GM12864 (cell line): ENCODE data around the gene TAF1A.
A peak's percentile ranks its signal among the peaks of the same experiment; 100 is the strongest.

Experiments used
- DNase-seq: peaks from one replicate; pipeline ENCODE4 v3.0.0-alpha.2; 2011; ENCODE audit warnings: low read depth
- H3K4me3 ChIP-seq: 2 replicates; pipeline ENCODE4 v1.5.1; 2011; ENCODE audit warnings: mild to moderate bottlenecking, low read depth, low read length, control low read depth
- TF ChIP-seq, protein P1 (sequence below): IDR thresholded peaks from 2 replicates; pipeline ENCODE4 v1.5.1; 2011; ENCODE audit warnings: low read depth, mild to moderate bottlenecking, moderate library complexity, low read length, control low read depth, inconsistent platforms; ENCODE audit errors: missing control alignments

Gene TAF1A

DNA sequence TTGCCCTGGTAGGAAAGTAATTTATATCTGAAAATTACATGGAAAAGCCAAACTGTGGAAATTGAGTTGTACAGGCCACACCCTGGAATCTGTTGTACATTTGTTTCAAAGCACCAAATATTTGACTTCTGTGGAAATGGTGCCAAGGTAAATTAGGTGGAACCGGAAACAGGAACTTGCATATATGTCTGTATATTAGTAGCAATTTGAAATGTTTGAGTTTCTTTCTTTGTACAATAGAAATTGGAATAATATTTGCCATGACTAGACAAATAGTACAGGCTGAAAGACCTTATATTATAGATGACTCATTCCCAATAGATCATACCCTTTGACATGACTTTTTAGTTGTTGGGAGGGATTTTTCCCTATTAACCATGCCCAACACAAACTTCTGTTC is 10.5 kb upstream of the TAF1A start:
- TF ChIP-seq, protein P1, sequence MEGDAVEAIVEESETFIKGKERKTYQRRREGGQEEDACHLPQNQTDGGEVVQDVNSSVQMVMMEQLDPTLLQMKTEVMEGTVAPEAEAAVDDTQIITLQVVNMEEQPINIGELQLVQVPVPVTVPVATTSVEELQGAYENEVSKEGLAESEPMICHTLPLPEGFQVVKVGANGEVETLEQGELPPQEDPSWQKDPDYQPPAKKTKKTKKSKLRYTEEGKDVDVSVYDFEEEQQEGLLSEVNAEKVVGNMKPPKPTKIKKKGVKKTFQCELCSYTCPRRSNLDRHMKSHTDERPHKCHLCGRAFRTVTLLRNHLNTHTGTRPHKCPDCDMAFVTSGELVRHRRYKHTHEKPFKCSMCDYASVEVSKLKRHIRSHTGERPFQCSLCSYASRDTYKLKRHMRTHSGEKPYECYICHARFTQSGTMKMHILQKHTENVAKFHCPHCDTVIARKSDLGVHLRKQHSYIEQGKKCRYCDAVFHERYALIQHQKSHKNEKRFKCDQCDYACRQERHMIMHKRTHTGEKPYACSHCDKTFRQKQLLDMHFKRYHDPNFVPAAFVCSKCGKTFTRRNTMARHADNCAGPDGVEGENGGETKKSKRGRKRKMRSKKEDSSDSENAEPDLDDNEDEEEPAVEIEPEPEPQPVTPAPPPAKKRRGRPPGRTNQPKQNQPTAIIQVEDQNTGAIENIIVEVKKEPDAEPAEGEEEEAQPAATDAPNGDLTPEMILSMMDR: no peak
- no peak overlapping the region for H3K4me3 ChIP-seq
- no peak for DNase-seq

DNA sequence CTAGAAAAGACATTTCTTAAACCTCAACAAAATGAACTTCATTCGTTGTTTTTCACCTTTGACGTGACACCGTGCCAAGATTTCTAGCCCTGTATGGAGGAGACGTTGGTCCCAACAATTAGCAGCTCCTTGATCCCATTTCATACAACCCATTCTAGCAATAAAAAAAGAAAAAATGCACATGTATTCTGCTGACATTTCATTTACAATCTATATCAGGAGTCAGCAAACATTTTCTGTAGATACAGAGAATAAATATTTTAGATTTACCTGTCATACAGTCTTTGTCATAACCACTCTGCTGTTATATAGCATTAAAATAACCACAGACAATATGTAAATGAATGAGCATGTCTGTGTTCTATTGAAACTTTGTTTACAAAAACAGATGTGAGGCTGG is 7.0 kb upstream of the TAF1A start:
- H3K4me3 ChIP-seq: no peak overlapping the region
- TF ChIP-seq, protein P1: no peak
- DNase-seq: no peak

- no peak for DNase-seq
- H3K4me3 ChIP-seq: no peak overlapping the region
- TF ChIP-seq, protein P1: no peak
Observed at GRCh38 chr1:222594789-222595188, 5.1 kb upstream of the TAF1A start.

GRCh38 chr1:222592171-222592570 is 2.4 kb upstream of the TAF1A start:
- TF ChIP-seq, protein P1: no peak
- H3K4me3 ChIP-seq: no peak overlapping the region
- DNase-seq: no peak

- TF ChIP-seq, protein P1: no peak
- DNase-seq: no peak
- H3K4me3 ChIP-seq: no peak overlapping the region
Observed at GRCh38 chr1:222588135-222588534, 1.6 kb downstream of the TAF1A start.

- no peak for DNase-seq
- H3K4me3 ChIP-seq: no peak overlapping the region
- TF ChIP-seq, protein P1: no peak
Observed at GRCh38 chr1:222586842-222587241, 2.9 kb downstream of the TAF1A start.

GRCh38 chr1:222583079-222583478 is 6.7 kb downstream of the TAF1A start:
- no peak overlapping the region; the same call in 1 of the 2 replicates for H3K4me3 ChIP-seq
- peak; percentile 44 for DNase-seq
- TF ChIP-seq, protein P1: no peak
